Mesendoderm (in vitro differentiated cells): ENCODE measurements around the gene LCN2.
A peak's percentile ranks its signal among the peaks of the same experiment; 100 is the strongest.

Experiments used
- DNase-seq: peaks from one replicate; pipeline ENCODE4 v3.0.0; 2013
- H2AK5ac ChIP-seq: 2 replicates; pipeline ENCODE4 v1.6.1; 2013; ENCODE audit warnings: low read length, inconsistent platforms
- H2BK120ac ChIP-seq: 2 replicates; pipeline ENCODE4 v1.6.1; 2013; ENCODE audit warnings: low read depth, mild to moderate bottlenecking, low read length, moderate library complexity, mixed read lengths
- H2BK15ac ChIP-seq: replicated peaks from 2 replicates; pipeline ENCODE4 v1.6.1; 2013; ENCODE audit warnings: low read depth, mild to moderate bottlenecking, moderate library complexity
- H2BK5ac ChIP-seq: 2 replicates; pipeline ENCODE4 v1.6.1; 2013; ENCODE audit warnings: low read length, inconsistent platforms
- H3K18ac ChIP-seq: 2 replicates; pipeline ENCODE4 v1.6.1; 2013; ENCODE audit warnings: mild to moderate bottlenecking, low read length, mixed read lengths
- H3K23ac ChIP-seq: one replicate; pipeline ENCODE4 v1.6.1; 2013; ENCODE audit warnings: low read length
- H3K27ac ChIP-seq: 2 replicates; pipeline ENCODE4 v1.5.1; 2013; ENCODE audit warnings: low read depth, mild to moderate bottlenecking, inconsistent platforms, low read length, moderate library complexity
- H3K27me3 ChIP-seq: 2 replicates; pipeline ENCODE4 v1.6.1; 2013; ENCODE audit warnings: low read length, control low read depth, mild to moderate bottlenecking, inconsistent platforms; ENCODE audit not compliant: insufficient read depth, poor library complexity
- H3K36me3 ChIP-seq: 2 replicates; pipeline ENCODE4 v1.6.1; 2013; ENCODE audit warnings: low read length, inconsistent platforms; ENCODE audit not compliant: control insufficient read depth, insufficient read depth
- H3K4ac ChIP-seq: one replicate; pipeline ENCODE4 v1.6.1; 2013; ENCODE audit warnings: low read depth, mild to moderate bottlenecking, low read length, moderate library complexity
- H3K4me1 ChIP-seq: 2 replicates; pipeline ENCODE4 v1.6.1; 2013; ENCODE audit warnings: low read depth, low read length, inconsistent platforms; ENCODE audit not compliant: control insufficient read depth
- H3K4me2 ChIP-seq: 2 replicates; pipeline ENCODE4 v1.6.1; 2013; ENCODE audit warnings: low read length
- H3K4me3 ChIP-seq: 2 replicates; pipeline ENCODE4 v1.5.1; 2013; ENCODE audit warnings: mild to moderate bottlenecking, low read length
- H3K56ac ChIP-seq: one replicate; pipeline ENCODE4 v1.6.1; 2013; ENCODE audit warnings: low read length
- H3K79me1 ChIP-seq: 2 replicates; pipeline ENCODE4 v1.6.1; 2013; ENCODE audit warnings: low read length, inconsistent platforms
- H3K79me2 ChIP-seq: 2 replicates; pipeline ENCODE4 v1.6.1; 2013; ENCODE audit warnings: mild to moderate bottlenecking, low read length; ENCODE audit not compliant: control insufficient read depth, insufficient read depth
- H3K9ac ChIP-seq: 2 replicates; pipeline ENCODE4 v1.6.1; 2013; ENCODE audit warnings: low read length, inconsistent platforms
- H4K5ac ChIP-seq: one replicate; pipeline ENCODE4 v1.6.1; 2013; ENCODE audit warnings: low read length
- H4K8ac ChIP-seq: one replicate; pipeline ENCODE4 v1.6.1; 2013; ENCODE audit warnings: low read depth, mild to moderate bottlenecking, control low read depth, low read length, moderate library complexity
- WGBS: extraction: QIAGEN DNeasy Blood & Tissue Kit; methylation state at CpG from one replicate; pipeline ENCODE4 v1.1.7; 2013; ENCODE audit warnings: low lambda C conversion rate, missing lambda C conversion rate; ENCODE audit not compliant: insufficient coverage; ENCODE audit errors: extremely low coverage; 5-methylcytosine and 5-hydroxymethylcytosine counted together

Gene LCN2

GRCh38 chr9:128124873-128125579 is 24.2 kb upstream of the LCN2 start:
- Histone ChIP-seq H2BK120ac (no peak overlapping the region), H3K79me1 (peaks cover 10% of the 10 kb centered on the region), H3K27me3 (no peaks in the 10 kb centered on the region), H3K79me2 (peaks cover 16% of the 10 kb centered on the region), H4K8ac (no peak overlapping the region), H4K5ac (no peak overlapping the region), H2AK5ac (no peak overlapping the region), H3K23ac (no peak overlapping the region), H3K18ac (no peak overlapping the region), H3K4me3 (no peak overlapping the region), H2BK15ac (no peak overlapping the region), H3K4me1 (no peaks in the 10 kb centered on the region), H3K56ac (no peak overlapping the region), H3K27ac (no peak overlapping the region), H3K4me2 (no peak overlapping the region), H3K4ac (no peak overlapping the region), H3K36me3 (no peaks in the 10 kb centered on the region), H2BK5ac (no peak overlapping the region), H3K9ac (no peak overlapping the region)
- no CpG with 5 or more reads among the region's 16 CpGs for WGBS
- peak; percentile 86 for DNase-seq

- Histone ChIP-seq H3K4ac (no peak overlapping the region), H3K4me1 (no peaks in the 10 kb centered on the region), H2BK15ac (no peak overlapping the region), H3K9ac (peak overlapping the region; percentile 11), H2BK5ac (no peak overlapping the region), H3K27me3 (no peaks in the 10 kb centered on the region), H3K79me1 (peaks cover 10% of the 10 kb centered on the region), H3K27ac (no peak overlapping the region), H3K23ac (peak overlapping the region; percentile 29), H4K8ac (no peak overlapping the region), H4K5ac (no peak overlapping the region), H3K36me3 (no peaks in the 10 kb centered on the region), H3K18ac (no peak overlapping the region), H3K56ac (peak overlapping the region; percentile 44), H3K79me2 (peaks cover 16% of the 10 kb centered on the region), H3K4me3 (no peak overlapping the region), H3K4me2 (no peak overlapping the region), H2BK120ac (no peak overlapping the region), H2AK5ac (no peak overlapping the region)
- WGBS: no CpG with 5 or more reads among the region's 10 CpGs
- DNase-seq: no peak
These were observed 23.5 kb upstream of the LCN2 start for GRCh38 chr9:128125580-128126354.

GRCh38 chr9:128127568-128127989 is 21.7 kb upstream of the LCN2 start, which contains the start of gene PTGES2:
Gene PTGES2, minus strand, starts transcription at chr9:128127729. Its CDS starts 12 bp downstream, at chr9:128127717.
- Histone ChIP-seq H3K27ac (peak within 1 kb of the TSS; percentile 95), H3K79me2 (peaks cover 16% of the 10 kb centered on the region), H2AK5ac (no peak within 1 kb of the TSS), H3K27me3 (no peaks in the 10 kb centered on the region), H4K5ac (no peak within 1 kb of the TSS), H3K4me3 (peak within 1 kb of the TSS; percentile 95), H3K56ac (peak within 1 kb of the TSS; percentile 98), H3K23ac (peak within 1 kb of the TSS; percentile 80), H3K79me1 (peaks cover 10% of the 10 kb centered on the region), H2BK120ac (peak within 1 kb of the TSS; percentile 16), H3K36me3 (no peaks in the 10 kb centered on the region), H3K9ac (peak within 1 kb of the TSS; percentile 96), H3K4me2 (peak within 1 kb of the TSS; percentile 98), H2BK15ac (no peak within 1 kb of the TSS), H3K18ac (peak within 1 kb of the TSS; percentile 89), H2BK5ac (peak within 1 kb of the TSS; percentile 70), H4K8ac (peak within 1 kb of the TSS; percentile 97), H3K4me1 (no peaks in the 10 kb centered on the region), H3K4ac (peak within 1 kb of the TSS; percentile 96)
- WGBS: no CpG with 5 or more reads among the region's 56 CpGs
- peak; percentile 87 for DNase-seq

- WGBS: no CpG with 5 or more reads among the region's 82 CpGs
- no peak overlapping the region for H2AK5ac ChIP-seq
- H3K4ac ChIP-seq: peak overlapping the region; percentile 96
- peak overlapping the region; percentile 80 for H3K23ac ChIP-seq
- H3K9ac ChIP-seq: peak overlapping the region; percentile 96
- no peaks in the 10 kb centered on the region for H3K36me3 ChIP-seq
- H3K56ac ChIP-seq: peak overlapping the region; percentile 91
- H2BK120ac ChIP-seq: peak overlapping the region; percentile 16
- H2BK15ac ChIP-seq: no peak overlapping the region
- peak overlapping the region; percentile 93 for H3K4me3 ChIP-seq
- peak overlapping the region; percentile 89 for H3K18ac ChIP-seq
- peak; percentile 97 for DNase-seq
- peak overlapping the region; percentile 70 for H2BK5ac ChIP-seq
- peak overlapping the region; percentile 95 for H3K27ac ChIP-seq
- H3K4me1 ChIP-seq: no peaks in the 10 kb centered on the region
- H3K79me1 ChIP-seq: peaks cover 10% of the 10 kb centered on the region
- H3K27me3 ChIP-seq: no peaks in the 10 kb centered on the region
- peak overlapping the region; percentile 98 for H3K4me2 ChIP-seq
- no peak overlapping the region for H4K5ac ChIP-seq
- H4K8ac ChIP-seq: peak overlapping the region; percentile 97
- peaks cover 16% of the 10 kb centered on the region for H3K79me2 ChIP-seq
These were observed 21.0 kb upstream of the LCN2 start for GRCh38 chr9:128127990-128128835.

- no peak overlapping the region for H2AK5ac ChIP-seq
- H3K4ac ChIP-seq: no peak overlapping the region
- H4K5ac ChIP-seq: no peak overlapping the region
- H3K18ac ChIP-seq: no peak overlapping the region
- H3K4me1 ChIP-seq: no peaks in the 10 kb centered on the region
- peaks cover 10% of the 10 kb centered on the region for H3K79me1 ChIP-seq
- peak overlapping the region; percentile 80 for H3K23ac ChIP-seq
- peaks cover 16% of the 10 kb centered on the region for H3K79me2 ChIP-seq
- peak overlapping the region; percentile 93 for H3K4me3 ChIP-seq
- no CpG with 5 or more reads among the region's 29 CpGs for WGBS
- DNase-seq: no peak
- no peak overlapping the region for H4K8ac ChIP-seq
- no peak overlapping the region for H2BK5ac ChIP-seq
- H3K36me3 ChIP-seq: no peaks in the 10 kb centered on the region
- H3K56ac ChIP-seq: peak overlapping the region; percentile 91
- no peak overlapping the region for H3K27ac ChIP-seq
- no peak overlapping the region for H2BK15ac ChIP-seq
- peak overlapping the region; percentile 94 for H3K9ac ChIP-seq
- H3K27me3 ChIP-seq: no peaks in the 10 kb centered on the region
- no peak overlapping the region for H2BK120ac ChIP-seq
- peak overlapping the region; percentile 98 for H3K4me2 ChIP-seq
These were observed 20.2 kb upstream of the LCN2 start for GRCh38 chr9:128128836-128129590.
